Endometrium (tissue), 2 donors: ENCODE results near the gene GPR42.
"Not testable (repeated sequence)": the region's sequence is repeated elsewhere in the genome, so short reads cannot be mapped to it uniquely, and the experiment has no call there.

Experiments used
- FAIRE-seq: peaks from 2 replicates; lab custom pipeline; 2012; peaks lifted over from hg19 to GRCh38; lab: Jason Lieb, UNC
- donor health status: control.
- donor health status: control.

The GPR42 gene

GRCh38 chr19:35396240-35396885, 25.5 kb downstream of the GPR42 start:
- FAIRE-seq: no peak

GRCh38 chr19:35397064-35397463, 26.2 kb downstream of the GPR42 start:
- no peak for FAIRE-seq

GRCh38 chr19:35398570-35398969, 27.7 kb downstream of the GPR42 start:
- FAIRE-seq: no peak

GRCh38 chr19:35399231-35399630, 28.4 kb downstream of the GPR42 start:
- FAIRE-seq: no peak

- FAIRE-seq: no peak
Measured at GRCh38 chr19:35399948-35400772, 29.3 kb downstream of the GPR42 start.

GRCh38 chr19:35400773-35401100, 29.9 kb downstream of the GPR42 start:
- FAIRE-seq: no peak

- FAIRE-seq: not testable (repeated sequence)
Measured at GRCh38 chr19:35401416-35401815, 30.5 kb downstream of the GPR42 start.

GRCh38 chr19:35403116-35403760, 32.4 kb downstream of the GPR42 start:
- no peak for FAIRE-seq

GRCh38 chr19:35404879-35405622, 34.2 kb downstream of the GPR42 start:
- FAIRE-seq: no peak

- no peak for FAIRE-seq
Measured at GRCh38 chr19:35407619-35408018, 36.8 kb downstream of the GPR42 start.

GRCh38 chr19:35408284-35409171, 37.7 kb downstream of the GPR42 start:
- FAIRE-seq: no peak

GRCh38 chr19:35409191-35409590, 38.3 kb downstream of the GPR42 start:
- FAIRE-seq: no peak

- no peak for FAIRE-seq
Measured at GRCh38 chr19:35410487-35410886, 39.6 kb downstream of the GPR42 start.

- FAIRE-seq: no peak
Measured at GRCh38 chr19:35414442-35414841, 43.6 kb downstream of the GPR42 start.

- FAIRE-seq: no peak
Measured at GRCh38 chr19:35416331-35416730, 45.5 kb downstream of the GPR42 start.

- no peak for FAIRE-seq
Measured at GRCh38 chr19:35417278-35417677, 46.4 kb downstream of the GPR42 start.

GRCh38 chr19:35417713-35418534, 47.1 kb downstream of the GPR42 start:
- no peak for FAIRE-seq

GRCh38 chr19:35419046-35419445, 48.2 kb downstream of the GPR42 start:
- no peak for FAIRE-seq

- FAIRE-seq: no peak
Measured at GRCh38 chr19:35419805-35420204, 48.9 kb downstream of the GPR42 start.

GRCh38 chr19:35421362-35421761, 50.5 kb downstream of the GPR42 start:
- FAIRE-seq: no peak
